ENCODE measurements around the gene TBC1D7. TPM values are rescaled to one million over a fixed set of nuclear protein-coding genes. Genes with fewer than 3 reads are reported as not detected.

Gene TBC1D7
- total RNA-seq, 1 experiment from 2014 or later = 13.7 TPM

DNA sequence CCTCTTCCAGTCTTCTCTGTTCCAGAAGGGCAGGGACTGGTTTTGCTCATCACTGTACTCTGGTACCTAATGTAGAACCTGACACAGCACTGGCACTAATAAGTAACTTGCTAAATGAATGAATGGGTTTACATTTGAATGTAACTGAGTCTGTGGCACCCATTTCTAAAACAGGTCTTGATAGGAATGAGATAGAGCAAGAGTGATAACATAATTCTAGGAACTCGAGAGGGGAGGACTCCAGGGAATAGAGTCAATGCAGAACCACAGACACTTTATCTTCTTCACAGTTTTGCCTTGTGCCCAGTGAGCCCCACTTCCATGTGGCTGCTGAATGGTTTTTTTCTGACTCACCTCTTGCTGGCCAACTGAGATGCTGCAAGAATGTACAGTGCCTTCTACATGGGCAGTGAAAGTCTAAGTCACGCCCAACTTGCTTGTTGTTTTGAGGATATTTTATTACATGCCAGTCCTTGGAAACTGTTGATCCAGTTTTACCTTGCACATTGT lies 61.1 kb downstream of the TBC1D7 start:
- Histone ChIP-seq H3K36me3 (ENCODE audit: control insufficient read depth in 1 of 2, insufficient read depth in 2 of 2, low read length in 2 of 2) (no peaks in the 10 kb centered on the region), H3K4me1 (ENCODE audit: control insufficient read depth in 1 of 2, insufficient read depth in 2 of 2, low read length in 2 of 2) (no peaks in the 10 kb centered on the region), H3K9ac (ENCODE audit: low read length) (no peak overlapping the region), H4K20me1 (ENCODE audit: insufficient read depth) (no peaks in the 10 kb centered on the region), H3K9me2 (ENCODE audit: insufficient read depth) (no peaks in the 10 kb centered on the region), H3K9me3 (ENCODE audit: control insufficient read depth in 1 of 2, insufficient read depth in 1 of 2, low read depth in 1 of 2, low read length in 2 of 2) (no peaks in the 10 kb centered on the region), H3K79me2 (ENCODE audit: insufficient read depth, low read length) (no peaks in the 10 kb centered on the region), H3K4me3 (replicated peaks in 1 of 2; ENCODE audit: low read depth in 1 of 2, low read length in 2 of 2) (no peak overlapping the region), H3K27me3 (ENCODE audit: insufficient read depth, low read length) (no peaks in the 10 kb centered on the region), H3K27ac (ENCODE audit: low read depth, low read length) (no peak overlapping the region), H3K4me2 (ENCODE audit: low read length) (no peak overlapping the region), H2AFZ (ENCODE audit: low read depth, low read length, poor library complexity, severe bottlenecking) (no peak overlapping the region)
- RAD21 ChIA-PET (ENCODE audit: low non-redundant PET in 1 of 2, low total read pairs in 2 of 2, uncharacterized antibody in 2 of 2, unreplicated experiment in 2 of 2) = no interaction called here
- DNase-seq (ENCODE audit: low read depth, low spot score) (no peak), ATAC-seq (no peak)
- intact Hi-C loops (cut with micrococcal nuclease) = no loop called here
- CTCF ChIA-PET = no interaction called here
- BruUV-seq (replicated peaks) = no TSS peak
- TF ChIP-seq FOSL1 (IDR thresholded peaks at IDR 0.05; ENCODE audit: low read depth) = no peak
- TF ChIP-seq, protein P1, sequence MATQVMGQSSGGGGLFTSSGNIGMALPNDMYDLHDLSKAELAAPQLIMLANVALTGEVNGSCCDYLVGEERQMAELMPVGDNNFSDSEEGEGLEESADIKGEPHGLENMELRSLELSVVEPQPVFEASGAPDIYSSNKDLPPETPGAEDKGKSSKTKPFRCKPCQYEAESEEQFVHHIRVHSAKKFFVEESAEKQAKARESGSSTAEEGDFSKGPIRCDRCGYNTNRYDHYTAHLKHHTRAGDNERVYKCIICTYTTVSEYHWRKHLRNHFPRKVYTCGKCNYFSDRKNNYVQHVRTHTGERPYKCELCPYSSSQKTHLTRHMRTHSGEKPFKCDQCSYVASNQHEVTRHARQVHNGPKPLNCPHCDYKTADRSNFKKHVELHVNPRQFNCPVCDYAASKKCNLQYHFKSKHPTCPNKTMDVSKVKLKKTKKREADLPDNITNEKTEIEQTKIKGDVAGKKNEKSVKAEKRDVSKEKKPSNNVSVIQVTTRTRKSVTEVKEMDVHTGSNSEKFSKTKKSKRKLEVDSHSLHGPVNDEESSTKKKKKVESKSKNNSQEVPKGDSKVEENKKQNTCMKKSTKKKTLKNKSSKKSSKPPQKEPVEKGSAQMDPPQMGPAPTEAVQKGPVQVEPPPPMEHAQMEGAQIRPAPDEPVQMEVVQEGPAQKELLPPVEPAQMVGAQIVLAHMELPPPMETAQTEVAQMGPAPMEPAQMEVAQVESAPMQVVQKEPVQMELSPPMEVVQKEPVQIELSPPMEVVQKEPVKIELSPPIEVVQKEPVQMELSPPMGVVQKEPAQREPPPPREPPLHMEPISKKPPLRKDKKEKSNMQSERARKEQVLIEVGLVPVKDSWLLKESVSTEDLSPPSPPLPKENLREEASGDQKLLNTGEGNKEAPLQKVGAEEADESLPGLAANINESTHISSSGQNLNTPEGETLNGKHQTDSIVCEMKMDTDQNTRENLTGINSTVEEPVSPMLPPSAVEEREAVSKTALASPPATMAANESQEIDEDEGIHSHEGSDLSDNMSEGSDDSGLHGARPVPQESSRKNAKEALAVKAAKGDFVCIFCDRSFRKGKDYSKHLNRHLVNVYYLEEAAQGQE (IDR thresholded peaks at IDR 0.05; ENCODE audit: low read depth) = no peak
- TF ChIP-seq ZNF274 (IDR thresholded peaks at IDR 0.05; ENCODE audit: low read depth, low read length) = no peak
- no peak for TF ChIP-seq SRF (IDR thresholded peaks at IDR 0.05; ENCODE audit: low read depth)
- no peak for TF ChIP-seq EZH2 (IDR thresholded peaks at IDR 0.05)
- no peak for TF ChIP-seq CEBPB (IDR thresholded peaks at IDR 0.05; ENCODE audit: low read depth)
- TF ChIP-seq ZBTB33 (IDR thresholded peaks at IDR 0.05; ENCODE audit: extremely low read depth, insufficient replicate concordance, low read length) = no peak
- no peak for TF ChIP-seq EGR1 (IDR thresholded peaks at IDR 0.05; ENCODE audit: low read depth)
- TF ChIP-seq YY1 (IDR thresholded peaks at IDR 0.05; ENCODE audit: extremely low read depth, insufficient replicate concordance, low read depth, low read length) = no peak
- TF ChIP-seq POLR2A (IDR thresholded peaks at IDR 0.05; ENCODE audit: borderline replicate concordance, extremely low read depth, insufficient read depth, insufficient read length) = no peak
- no peak for TF ChIP-seq SIN3A (IDR thresholded peaks at IDR 0.05; ENCODE audit: low read depth)
- POLR2A ChIA-PET = no interaction called here

Measured in HCT116 (cell line).